ENCODE data around the gene ACSS1.

DNA sequence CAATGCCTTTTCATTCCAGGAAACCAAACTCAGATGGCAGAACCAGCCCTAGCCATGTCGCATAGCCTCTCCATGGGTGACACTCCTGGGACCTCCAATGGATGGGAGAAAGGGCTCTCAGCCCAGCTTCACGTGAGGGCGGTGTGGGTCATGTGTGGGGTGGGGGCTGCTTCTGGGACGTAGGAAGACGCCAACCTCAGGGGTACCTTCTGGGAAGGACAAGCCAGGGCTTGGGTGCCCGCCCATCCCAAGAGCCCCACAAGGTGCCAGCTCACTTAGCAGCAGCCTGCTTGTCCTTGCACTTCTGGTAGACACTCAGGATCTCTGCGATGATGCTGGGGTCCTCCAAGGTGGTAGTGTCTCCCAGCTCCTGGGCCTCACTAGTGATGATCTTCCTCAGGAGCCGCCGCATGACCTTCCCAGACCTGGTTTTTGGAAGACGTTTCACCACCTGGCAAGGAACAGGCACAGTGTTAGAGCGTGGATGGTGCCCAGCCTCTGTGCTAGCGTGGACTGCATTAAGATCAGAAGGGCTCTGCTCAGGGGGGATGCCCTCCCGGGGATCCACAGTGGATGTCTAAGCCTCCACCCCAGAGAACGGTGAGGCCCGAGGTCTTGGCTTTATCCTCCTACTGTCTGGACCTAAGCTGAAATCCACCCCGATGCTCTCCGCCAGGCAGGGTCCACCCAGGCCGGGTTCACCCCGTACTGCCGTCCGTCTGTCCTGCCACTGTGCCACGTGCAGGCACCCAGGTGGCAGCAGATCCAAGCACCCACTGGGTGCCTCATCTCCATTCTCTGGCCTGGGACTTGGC is 50.2 kb downstream of the ACSS1 start:
- TF ChIP-seq, protein P1, sequence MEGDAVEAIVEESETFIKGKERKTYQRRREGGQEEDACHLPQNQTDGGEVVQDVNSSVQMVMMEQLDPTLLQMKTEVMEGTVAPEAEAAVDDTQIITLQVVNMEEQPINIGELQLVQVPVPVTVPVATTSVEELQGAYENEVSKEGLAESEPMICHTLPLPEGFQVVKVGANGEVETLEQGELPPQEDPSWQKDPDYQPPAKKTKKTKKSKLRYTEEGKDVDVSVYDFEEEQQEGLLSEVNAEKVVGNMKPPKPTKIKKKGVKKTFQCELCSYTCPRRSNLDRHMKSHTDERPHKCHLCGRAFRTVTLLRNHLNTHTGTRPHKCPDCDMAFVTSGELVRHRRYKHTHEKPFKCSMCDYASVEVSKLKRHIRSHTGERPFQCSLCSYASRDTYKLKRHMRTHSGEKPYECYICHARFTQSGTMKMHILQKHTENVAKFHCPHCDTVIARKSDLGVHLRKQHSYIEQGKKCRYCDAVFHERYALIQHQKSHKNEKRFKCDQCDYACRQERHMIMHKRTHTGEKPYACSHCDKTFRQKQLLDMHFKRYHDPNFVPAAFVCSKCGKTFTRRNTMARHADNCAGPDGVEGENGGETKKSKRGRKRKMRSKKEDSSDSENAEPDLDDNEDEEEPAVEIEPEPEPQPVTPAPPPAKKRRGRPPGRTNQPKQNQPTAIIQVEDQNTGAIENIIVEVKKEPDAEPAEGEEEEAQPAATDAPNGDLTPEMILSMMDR (IDR thresholded peaks at IDR 0.05), result no peak
- no peak for TF ChIP-seq ZFX (IDR thresholded peaks at IDR 0.05; ENCODE audit: borderline replicate concordance)
